NCI-H345 treated with DMSO at 0.1 percent for 48 hours (cell line): Measurements from ENCODE around the gene ATP5ME.
A peak's percentile ranks its signal among the peaks of the same experiment; 100 is the strongest.
"Not testable (repeated sequence)": the region's sequence is repeated elsewhere in the genome, so short reads cannot be mapped to it uniquely, and the experiment has no call there.

Experiments
- DNase-seq: peaks from one replicate; lab custom pipeline; 2025; ENCODE audit not compliant: unreplicated experiment; lab: John Stamatoyannopoulos, UW

Gene ATP5ME

DNA sequence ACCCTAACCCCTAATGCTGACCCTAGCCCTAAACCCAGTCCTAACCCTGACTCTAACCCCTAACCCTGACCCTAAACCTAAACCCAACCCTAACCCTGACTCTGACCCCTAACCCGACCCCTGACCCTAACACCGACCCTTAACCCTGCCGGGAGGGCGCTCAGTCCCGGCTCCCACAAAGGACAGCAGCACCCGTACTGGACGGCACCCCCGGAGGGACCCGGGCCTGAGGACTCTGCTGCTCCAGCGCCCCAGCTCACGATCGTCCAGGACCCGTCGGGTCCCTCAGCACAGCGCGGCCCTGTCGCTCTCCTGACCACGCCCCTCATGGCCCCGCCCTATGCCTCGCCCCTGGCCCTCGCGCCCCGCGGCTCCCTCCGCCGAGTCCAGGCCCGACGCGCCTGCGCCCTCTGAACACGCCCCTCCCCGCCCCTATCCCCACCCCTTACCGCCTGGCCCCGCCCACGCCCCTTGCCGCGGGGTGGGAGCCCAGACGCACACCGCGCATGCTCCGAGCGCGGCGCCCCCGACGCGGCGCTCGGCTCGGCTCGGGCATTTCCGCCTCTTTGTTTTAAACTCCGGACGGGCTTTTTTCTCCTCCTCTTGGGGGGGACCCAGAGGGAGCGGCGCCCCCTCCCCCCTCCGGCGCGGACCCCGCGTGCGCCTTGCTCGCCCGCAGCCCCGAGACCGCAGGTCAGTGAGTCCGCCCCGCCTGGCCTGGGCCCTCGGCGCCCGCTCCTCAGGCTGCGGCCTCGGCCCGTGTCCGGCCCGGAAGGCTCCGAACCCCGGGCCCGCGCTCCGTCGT is 31.4 kb upstream of the ATP5ME start, which contains the start of gene PCGF3:
TSS of gene PCGF3 (plus strand) at position 555 of the 805 bp plus-strand sequence. CDS start 27,849 bp downstream, outside the sequence.
- peak; percentile 74 for DNase-seq

DNA sequence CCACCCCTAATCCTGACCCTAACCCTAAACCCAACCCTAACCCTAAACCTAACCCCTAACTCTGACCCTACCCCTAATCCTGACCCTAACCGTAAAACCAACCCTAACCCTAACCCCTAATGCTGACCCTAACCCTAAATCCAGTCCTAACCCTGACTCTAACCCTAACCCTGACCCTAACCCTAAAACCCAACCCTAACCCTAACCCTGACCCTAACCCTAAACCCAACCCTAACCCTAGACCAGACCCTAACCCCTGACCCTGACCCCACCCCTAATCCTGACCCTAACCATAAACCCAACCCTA is 30.8 kb upstream of the ATP5ME start:
- no peak for DNase-seq

DNA sequence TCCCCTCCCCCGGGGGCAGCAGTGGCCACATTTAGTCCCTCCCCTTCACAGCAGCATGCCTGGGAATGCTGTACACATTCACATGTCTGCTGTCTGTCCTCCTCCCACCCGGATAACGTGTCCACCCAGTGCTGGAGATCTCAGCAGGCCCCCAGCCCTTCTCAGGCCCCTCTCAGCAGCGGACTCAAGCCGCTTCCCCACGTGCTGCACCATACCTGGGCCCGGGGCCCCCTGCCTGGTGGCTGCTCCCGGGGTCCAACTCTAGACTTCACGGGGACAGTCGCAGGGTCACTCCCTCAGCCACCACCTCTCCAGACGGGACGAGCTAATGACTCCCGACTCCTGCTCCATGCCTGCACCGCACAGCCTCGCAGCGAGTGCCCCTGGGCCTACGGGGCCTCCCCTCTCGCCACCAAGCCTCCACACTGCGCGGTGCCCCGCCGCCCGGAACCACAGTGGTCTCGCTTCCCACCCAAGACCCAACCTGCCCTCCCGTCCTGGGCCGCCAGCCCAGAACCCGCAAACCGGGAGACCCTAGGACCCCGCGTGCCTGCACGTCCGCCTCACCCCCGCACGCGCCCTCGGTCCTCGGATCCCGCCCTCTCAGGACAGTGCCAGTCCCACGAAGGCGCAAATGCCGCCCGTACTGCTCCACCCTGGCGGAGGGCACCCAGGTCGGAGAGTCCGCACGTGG is 30.3 kb upstream of the ATP5ME start:
- no peak for DNase-seq

DNA sequence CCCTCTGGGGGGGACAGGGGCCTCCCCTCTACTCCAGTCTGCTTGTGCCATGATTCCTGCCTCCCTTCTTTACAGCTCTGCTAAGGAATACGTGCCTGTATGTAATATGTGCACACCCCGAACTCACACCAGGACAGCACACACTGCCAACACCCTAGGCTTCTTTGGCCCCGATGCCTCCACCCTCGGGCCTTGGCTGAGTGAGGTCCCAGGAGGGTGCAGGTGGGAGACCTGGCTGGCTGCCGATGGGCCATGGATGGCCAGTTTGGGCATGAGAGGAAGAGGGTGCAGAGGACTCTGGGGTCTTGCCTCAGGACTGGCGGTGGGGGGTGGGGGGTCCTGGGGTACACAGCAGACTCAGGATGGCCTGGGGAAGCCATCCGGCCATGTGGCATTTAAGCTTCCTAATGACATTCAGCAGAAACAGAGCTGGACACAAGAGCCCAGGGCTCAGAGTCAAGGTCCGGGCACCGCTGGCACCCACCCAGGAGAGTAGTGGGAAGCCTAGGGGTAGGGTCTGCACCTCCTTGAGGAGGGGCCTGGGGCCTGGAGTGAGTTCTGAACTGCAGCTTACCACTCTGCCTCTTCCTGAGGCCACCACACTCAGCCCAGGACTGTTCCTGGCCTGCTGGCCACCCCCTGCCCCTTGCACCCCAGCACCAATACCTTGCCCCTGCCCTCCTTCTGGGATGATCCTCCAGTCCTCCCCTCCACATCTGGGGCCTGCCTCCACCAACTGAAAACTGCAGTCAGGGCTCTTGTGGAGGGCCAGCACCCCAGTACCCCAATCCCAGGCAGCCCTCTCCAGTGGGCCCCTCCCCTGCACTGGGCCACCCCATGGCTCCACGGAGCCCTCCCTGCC is 29.5 kb upstream of the ATP5ME start:
- no peak for DNase-seq

DNA sequence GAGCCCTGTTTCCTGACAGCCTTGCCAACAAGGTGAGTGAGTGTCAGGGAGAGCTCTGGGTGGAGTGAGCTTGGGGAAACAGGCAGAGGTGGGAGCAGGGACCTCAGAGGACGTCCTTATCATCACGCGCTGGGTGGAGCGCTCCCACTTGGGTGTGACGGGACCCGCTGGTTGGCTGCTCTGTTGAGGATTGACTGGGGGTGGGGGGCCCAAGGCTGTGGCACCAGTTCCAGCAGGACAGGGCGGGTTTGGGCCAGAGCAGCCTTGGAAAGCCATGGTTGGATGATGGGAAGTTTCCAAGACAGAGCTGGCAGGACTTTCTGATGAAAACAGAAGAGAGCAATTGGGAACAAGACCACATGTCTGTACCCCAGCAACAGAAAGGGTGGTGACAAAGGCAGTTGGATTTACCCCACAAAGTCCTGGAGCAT is 28.6 kb upstream of the ATP5ME start:
- DNase-seq = no peak

DNA sequence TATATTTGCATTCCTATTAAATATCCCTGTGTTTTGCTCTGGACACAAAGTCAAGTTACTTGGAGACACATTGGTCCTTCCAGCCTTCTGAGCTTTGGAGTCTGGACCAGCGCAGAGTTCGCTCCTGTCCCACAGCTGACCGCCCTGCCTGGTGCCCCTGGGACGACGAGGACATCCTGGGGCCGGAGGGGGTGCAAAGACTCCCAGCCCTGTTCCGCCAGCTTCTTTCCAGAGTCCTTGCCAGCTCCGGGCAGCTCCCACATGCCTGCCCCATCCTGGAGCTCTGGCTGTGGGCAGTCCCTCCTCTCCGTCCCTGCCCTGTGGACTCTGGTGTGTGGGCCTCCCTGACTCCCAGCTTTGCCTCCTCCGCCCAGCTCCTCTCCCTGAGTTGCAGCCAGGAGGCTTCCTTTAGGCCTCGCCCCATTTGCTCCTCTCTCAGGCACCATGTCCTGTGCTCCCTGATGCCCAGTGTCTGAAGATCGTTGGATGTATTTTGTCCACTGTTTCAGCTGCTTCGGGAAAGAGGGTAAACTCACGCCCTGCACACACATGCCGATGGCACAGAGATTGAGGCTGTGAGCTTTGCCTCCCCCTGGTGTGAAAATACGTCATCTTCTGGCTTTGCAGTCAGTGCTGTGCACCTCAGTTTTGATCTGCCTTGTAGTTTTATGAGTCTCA is 26.6 kb upstream of the ATP5ME start:
- DNase-seq = no peak

DNA sequence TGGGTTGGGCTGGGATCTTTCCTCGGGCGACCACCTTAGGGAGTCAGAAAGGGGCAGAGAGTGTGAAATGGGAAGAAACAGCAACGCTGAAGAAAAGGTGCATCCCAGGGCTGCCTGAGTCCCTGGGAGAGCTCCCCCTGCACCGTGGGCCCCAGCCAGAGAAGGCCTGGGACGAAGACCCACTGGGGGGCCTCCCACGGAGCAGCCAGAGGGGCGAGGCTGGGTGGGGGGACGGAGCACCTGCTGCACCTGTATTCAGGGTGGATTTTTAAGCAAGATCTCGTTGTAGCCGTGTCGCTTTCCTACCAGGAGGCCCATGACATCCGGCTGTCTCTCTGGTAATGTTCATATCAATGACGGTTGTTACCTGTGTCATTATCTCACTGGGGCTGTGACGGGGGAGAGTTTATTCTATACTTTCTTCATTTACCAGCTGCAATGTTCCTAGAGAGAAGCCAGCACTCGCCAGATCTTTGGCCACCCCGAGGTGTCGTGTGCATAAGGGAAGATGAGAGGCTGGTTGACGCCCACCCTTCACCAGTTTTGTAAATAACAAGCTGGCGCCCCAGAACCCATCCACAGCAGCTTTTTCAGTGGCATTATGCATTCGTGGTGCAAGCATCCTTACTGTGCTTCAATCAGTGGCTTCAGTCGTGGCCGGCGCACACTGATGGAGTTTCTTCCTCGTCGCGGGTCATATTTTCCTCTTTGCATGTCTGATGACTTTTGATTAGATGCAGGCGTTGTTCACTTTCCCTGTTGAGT is 25.9 kb upstream of the ATP5ME start:
- DNase-seq = no peak

DNA sequence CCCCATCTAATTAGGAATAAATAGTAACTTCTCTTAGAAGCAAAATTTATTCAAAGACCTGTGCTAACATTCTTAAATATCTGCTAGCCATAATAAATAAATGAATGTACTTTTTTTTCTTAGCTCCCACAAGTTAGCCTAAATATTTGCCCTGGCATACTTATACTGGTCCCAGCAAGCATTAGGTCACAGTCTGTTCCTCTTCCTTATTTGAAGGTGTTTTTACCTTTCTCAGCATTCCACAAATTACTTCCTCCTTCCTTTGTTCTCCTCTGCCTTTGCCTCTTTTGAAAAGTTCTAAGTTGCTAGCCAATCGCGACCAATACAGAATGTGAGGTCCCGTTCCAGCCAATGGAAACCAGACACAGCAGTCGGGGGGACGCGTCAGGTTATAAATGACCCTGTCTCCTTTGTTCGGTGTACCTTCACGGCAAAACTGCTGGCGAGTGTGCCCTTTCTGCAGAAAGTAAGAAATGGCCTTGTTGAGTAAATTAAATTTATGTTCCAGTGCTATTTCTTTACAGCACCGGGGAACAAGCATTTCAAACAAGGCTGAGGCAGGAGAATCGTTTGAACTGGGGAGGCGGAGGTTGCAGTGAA is 20.4 kb upstream of the ATP5ME start:
- DNase-seq = not testable (repeated sequence)

DNA sequence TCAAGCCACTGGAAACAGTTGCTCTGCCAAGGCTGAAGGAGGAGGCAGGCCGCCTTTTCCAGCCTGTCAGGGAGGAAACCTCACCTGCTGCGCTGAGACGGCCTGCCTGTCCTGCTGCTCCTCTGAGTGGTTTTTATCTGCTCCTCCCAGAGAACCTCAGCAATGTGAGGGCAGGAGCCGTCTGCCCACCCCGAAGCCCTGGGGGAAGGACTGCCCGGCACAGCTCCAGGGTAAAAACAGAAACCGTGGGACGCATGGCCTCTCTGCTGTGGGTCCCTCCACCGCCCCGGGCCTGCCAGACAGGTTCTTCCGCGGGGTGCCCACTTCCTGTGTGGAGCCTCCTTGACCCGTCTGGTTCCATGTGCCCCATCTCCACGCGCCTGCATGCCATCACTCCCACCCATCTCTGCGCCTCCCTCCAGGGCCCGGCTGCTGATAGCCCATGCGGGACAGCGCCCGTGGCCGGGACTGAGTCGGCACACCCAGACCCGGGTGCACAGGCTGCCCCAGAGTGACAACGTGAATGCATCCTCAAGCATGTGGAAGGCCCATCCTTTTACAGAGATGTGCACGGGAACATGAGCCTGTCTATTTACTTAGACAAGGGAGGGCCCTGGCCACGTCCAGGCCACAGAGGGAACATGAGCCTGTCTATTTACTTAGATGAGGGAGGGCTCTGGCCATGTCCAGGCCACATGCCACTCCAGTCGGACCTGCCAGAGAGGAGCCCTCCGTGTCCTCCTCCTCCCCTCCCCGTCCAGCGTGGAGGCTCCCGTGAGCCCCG is 18.9 kb upstream of the ATP5ME start:
- no peak for DNase-seq

DNA sequence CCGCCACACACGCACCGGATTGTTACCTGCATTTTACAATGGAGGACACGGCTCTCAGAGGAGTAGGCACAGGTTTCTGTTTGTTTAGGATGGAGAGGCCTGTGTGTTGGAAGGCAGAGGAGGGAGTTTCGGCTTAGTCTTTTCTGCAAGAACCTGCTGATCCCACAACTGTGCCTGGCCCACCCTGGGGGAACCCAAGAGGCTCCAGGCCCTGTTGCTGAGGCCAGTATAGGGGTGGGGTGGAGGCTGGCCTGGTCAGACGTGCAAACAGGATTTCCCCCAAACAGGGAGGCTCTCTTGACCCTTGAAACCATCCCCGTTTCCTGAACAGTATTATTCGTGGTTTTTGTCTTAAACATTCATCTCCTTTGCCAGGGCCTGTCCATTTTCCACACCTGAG is 15.6 kb upstream of the ATP5ME start:
- DNase-seq = no peak

DNA sequence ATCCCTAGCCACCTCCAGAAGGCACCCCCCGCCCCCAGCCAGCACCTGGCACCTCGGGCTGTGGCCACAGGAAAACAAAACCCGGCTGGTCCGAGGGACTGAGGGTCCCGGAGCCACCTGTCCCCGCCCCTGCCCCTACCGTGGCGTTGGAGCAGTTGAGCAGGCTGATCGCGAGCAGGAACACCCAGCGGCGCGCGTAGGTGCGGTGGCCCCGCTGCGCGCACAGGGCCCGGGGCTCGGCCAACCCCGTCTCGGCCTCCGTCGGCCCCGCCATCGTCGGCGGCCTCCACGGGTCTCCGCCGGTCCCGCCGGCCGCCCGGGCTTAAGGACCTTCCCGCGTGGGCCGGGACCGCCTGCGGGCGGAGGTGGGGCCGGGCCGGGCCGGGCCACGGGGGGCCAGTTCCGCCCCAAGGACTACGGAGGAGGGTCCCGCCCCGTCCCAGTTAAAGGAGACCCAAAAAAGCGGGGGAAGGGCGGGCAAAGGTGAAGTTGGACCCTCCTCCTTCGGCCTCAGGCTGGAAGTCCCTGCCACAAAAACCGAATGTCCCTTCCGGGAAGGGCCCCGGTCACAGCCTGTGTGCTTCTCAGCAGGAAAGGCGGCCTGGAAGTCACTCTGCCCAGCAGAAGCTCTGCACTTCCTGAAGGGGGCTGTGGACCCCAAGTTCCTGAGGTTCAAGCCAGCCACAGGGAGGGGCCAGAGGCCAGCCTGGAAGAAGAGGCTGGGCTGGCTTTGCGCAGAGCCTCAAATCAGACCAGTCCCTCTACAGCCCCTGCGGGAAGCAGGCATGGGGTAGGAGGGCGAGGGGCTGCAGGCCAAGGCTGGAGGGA is 15.0 kb upstream of the ATP5ME start, which contains the start of gene SLC49A3:
TSS of gene SLC49A3 (minus strand) at position 298 of the 828 bp plus-strand sequence. CDS start at position 274, 24 bp downstream.
- no peak for DNase-seq

DNA sequence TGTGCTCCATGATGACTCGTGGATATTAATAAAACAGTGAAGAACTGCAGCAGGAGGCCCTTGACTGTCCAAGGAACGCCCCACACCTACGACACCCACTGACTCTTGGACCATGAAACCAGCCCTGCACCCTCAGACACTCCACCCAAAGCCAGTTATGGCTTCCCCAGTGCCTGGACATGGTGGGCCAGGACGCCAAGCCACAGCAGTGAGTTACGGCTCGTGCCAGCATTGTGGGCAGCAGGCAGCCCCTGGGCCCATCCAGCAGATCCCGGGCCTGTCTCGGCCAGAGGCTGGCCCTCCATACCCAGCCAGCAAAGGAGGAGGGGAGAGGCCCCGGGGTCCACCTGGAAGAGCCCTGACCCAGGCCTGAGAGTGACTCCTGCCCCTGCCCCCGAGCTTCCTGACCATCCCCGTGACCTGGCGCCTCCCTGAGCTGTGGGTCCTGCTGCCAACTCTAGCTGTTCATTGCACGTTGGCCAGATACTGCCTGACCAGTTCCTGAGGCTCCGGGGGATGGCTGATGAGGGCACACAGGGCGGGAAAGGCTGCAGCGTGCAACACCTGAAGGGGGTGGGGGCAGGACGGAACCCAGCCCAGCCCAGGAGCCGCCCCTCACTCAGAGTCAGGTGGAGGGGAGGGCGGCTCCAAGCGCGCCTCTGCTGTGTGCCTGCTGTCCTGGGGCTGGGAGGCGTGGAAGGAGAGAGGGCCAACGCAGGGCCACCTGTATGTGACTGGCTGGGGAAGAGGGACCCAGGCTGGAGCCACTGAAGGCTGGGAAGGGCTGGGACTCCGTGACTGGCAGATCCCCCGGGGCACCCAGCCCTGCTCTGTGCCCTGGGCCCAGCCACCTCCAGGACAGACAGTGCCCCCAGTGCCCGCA is 14.1 kb upstream of the ATP5ME start:
- DNase-seq = no peak

DNA sequence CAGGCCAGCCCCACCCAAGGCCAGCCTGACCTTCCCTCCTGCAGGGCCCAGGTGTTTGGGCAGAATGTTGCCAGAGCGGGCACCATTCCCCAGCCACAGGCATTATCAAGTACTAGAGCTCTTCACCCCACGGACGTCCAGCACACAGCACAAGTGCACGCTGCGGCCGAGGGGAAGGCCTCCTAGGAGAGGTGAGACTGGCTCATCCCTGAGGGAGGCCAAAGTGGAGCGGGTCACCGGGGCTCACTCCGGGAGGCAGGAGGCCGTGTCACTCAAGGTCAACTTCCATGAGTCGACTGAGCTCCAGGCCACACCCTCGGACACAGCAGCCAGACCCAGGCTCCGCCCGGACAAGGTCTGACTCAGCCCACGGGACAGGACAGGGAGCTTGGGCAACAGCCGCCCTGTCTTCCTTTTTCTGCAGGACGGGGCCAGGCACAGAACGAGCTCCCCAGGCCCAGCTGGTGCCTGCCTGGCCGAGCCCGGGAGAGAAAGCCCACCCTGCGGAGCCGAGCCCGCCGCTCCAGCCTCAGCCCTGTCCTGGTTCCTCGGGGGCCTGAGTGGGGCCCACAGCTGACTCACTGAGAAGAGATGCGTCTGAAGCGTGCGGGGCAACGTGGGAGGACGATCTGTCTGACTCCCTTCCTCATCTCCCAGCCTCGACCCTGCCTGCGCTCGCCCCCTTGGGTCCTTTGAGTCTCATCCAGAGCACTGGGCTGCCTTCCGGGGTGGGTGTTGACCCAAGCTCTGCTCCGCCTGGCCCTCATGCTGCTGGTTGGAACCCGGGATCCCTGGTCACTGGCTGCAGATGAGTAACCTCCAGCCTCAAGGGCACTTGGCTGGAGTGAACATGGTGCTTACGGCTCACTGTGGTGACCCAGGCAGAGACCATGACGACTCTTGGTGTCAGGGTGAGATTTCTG is 13.2 kb upstream of the ATP5ME start:
- no peak for DNase-seq

DNA sequence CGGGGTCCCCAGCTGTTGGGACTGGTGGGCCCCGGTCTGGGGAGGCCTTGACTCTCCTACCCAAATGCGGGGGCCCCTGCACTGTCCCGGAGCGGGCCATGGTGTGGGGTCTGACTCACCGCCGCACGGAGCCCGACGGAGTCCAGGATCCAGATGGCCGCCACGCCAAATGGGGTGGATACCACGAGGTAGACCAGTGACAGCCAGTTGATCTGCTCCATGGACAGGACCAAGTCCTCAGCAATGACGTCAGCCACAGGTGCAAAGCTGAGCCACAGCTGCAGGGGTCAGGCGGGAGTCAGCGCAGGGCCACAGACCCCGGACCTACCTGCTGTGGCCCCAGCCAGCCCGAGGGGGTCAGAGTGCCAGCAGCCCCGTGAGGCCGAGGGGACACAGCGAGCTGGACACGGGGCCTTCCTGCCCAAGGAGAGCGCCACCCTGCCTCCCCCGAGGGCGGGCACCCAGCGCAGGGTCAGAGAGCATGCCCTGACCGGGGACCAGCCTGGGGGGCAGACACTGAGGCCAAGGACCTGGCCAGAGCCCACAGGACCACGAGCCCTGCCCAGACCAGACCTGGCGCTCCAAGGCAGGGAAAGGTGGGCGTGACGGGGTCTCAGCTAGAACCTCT is 12.5 kb upstream of the ATP5ME start:
- DNase-seq = no peak

DNA sequence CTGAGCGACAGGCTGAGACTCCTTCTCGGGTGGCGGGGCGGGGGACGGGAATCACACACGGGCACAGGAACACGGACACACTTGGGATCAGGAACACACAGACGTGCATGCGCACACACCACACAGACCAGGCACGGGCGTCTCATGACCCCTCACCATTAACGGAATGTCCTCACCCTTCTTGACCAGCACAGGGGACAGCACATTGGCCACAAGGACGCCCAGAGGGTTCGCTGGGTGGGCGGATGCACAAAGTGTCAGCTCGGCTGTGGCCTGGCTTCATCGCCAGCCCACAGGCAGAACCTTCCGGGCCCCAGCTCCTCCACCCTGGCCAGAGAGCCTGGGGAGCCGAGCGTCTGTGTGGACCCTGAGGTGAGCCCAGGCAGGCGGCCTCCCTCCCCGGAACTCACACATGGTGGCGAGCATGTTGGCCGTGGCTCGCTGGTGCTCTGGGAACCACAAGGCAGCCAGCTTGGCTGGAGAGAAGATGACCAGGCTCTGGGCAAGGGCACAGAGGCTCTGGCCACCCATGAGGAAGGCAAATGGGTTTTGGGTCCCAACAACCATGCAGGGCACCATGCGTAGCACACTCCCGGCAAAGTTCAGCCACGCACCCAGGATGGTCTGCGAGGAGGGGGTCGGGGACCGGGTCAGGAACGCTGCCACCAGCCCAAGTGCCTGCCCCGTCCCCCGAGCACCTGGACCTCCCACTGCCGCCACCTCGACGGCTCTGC is 11.8 kb upstream of the ATP5ME start:
- no peak for DNase-seq
